ENCODE results near the gene OR11G2.
A peak's percentile ranks its signal among the peaks of the same experiment; 100 is the strongest.
"Not testable (repeated sequence)": the region's sequence is repeated elsewhere in the genome, so short reads cannot be mapped to it uniquely, and the experiment has no call there.

Gene OR11G2

GRCh38 chr14:20228681-20229080 is 38.0 kb downstream of the OR11G2 start, which contains the start of gene OR11H7:
TSS of gene OR11H7 (plus strand) at chr14:20228981.
- no peak for DNase-seq

- not testable (repeated sequence) for DNase-seq
Observed at GRCh38 chr14:20235415-20235814, 44.7 kb downstream of the OR11G2 start.

GRCh38 chr14:20247646-20248246 is 57.0 kb downstream of the OR11G2 start:
- peak; percentile 6 for DNase-seq
